GM18505 (cell line): ENCODE results near the gene CCDC57.
"Not testable (repeated sequence)": the region's sequence is repeated elsewhere in the genome, so short reads cannot be mapped to it uniquely, and the experiment has no call there.

Experiments used
- ATAC-seq: cut with Tn5 transposase; IDR thresholded peaks from one replicate; pipeline ENCODE4 v1.9.1; 2021; ENCODE audit not compliant: unreplicated experiment
- POLR2A ChIP-seq: IDR thresholded peaks from 4 replicates; pipeline ENCODE4 v1.6.1; 2011; ENCODE audit warnings: borderline replicate concordance; ENCODE audit not compliant: insufficient read depth, insufficient read length; ENCODE audit errors: extremely low read depth

Gene CCDC57

GRCh38 chr17:82212331-82213250 is at the start of gene CCDC57:
CCDC57 (minus strand) TSS chr17:82212842; CDS start chr17:82201944, 10,898 bp downstream.
- no peak for TF ChIP-seq POLR2A
- ATAC-seq, result peak; percentile 64

GRCh38 chr17:82262344-82262743 is 49.7 kb upstream of the CCDC57 start:
- TF ChIP-seq POLR2A, result no peak
- no peak for ATAC-seq

- not testable (repeated sequence) for ATAC-seq
Observed at GRCh38 chr17:82259972-82260961, 47.6 kb upstream of the CCDC57 start.

GRCh38 chr17:82258555-82258954 is 45.9 kb upstream of the CCDC57 start:
- TF ChIP-seq POLR2A, result no peak

GRCh38 chr17:82257473-82257872 is 44.8 kb upstream of the CCDC57 start:
- no peak for ATAC-seq
- TF ChIP-seq POLR2A, result no peak

More at GRCh38 chr17:82258555-82258954, 45.9 kb upstream of the CCDC57 start:
- ATAC-seq, result no peak

GRCh38 chr17:82256242-82256885 is 43.7 kb upstream of the CCDC57 start:
- TF ChIP-seq POLR2A, result no peak
- no peak for ATAC-seq

- ATAC-seq, result no peak
- TF ChIP-seq POLR2A, result no peak
Observed at GRCh38 chr17:82255402-82255972, 42.8 kb upstream of the CCDC57 start.

GRCh38 chr17:82254746-82255145 is 42.1 kb upstream of the CCDC57 start:
- not testable (repeated sequence) for ATAC-seq

GRCh38 chr17:82254096-82254495 is 41.5 kb upstream of the CCDC57 start:
- ATAC-seq, result not testable (repeated sequence)

GRCh38 chr17:82253179-82253544 is 40.5 kb upstream of the CCDC57 start:
- TF ChIP-seq POLR2A, result no peak

GRCh38 chr17:82252511-82253178 is 40.0 kb upstream of the CCDC57 start:
- no peak for TF ChIP-seq POLR2A
- no peak for ATAC-seq

More at GRCh38 chr17:82253179-82253544, 40.5 kb upstream of the CCDC57 start:
- ATAC-seq, result no peak

GRCh38 chr17:82250868-82251500 is 38.3 kb upstream of the CCDC57 start:
- no peak for TF ChIP-seq POLR2A
- ATAC-seq, result no peak
